Calu3 (cell line): ENCODE data around the gene ATP6V0E1. TPM values are rescaled to one million over a fixed set of nuclear protein-coding genes. Genes with fewer than 3 reads are reported as not detected.

Experiments used
- BruUV-seq: library from RNA; stranded (reverse); fragments of 400-500 nt; replicated peaks from 2 replicates; lab custom pipeline; 2021; lab: Mats Ljungman, UMichigan
- CTCF ChIA-PET: fragments of 300-600 bp; sonication (Branson Sonifier 250); formaldehyde crosslinking; loops from one replicate; lab custom pipeline; 2022; ENCODE audit warnings: antibody characterized with exemption; lab: Charles Lee
- DNase-seq: peaks from one replicate; pipeline ENCODE4 v3.0.0; 2022
- H3K27ac Mint-ChIP-seq: one replicate; pipeline ENCODE4 v1.8.0; 2022; ENCODE audit warnings: mixed read lengths; ENCODE audit not compliant: unreplicated experiment
- H3K27me3 Mint-ChIP-seq: one replicate; pipeline ENCODE4 v1.8.0; 2022; ENCODE audit warnings: mixed read lengths; ENCODE audit not compliant: unreplicated experiment
- H3K36me3 Mint-ChIP-seq: one replicate; pipeline ENCODE4 v1.8.0; 2022; ENCODE audit warnings: mild to moderate bottlenecking, moderate library complexity, mixed read lengths; ENCODE audit not compliant: insufficient read depth, unreplicated experiment
- H3K4me1 Mint-ChIP-seq: one replicate; pipeline ENCODE4 v1.8.0; 2022; ENCODE audit warnings: mild to moderate bottlenecking, low read depth, mixed read lengths; ENCODE audit not compliant: unreplicated experiment
- H3K4me3 Mint-ChIP-seq: one replicate; pipeline ENCODE4 v1.8.0; 2022; ENCODE audit warnings: mild to moderate bottlenecking, low read depth, moderate library complexity, mixed read lengths; ENCODE audit not compliant: unreplicated experiment
- H3K9me3 Mint-ChIP-seq: one replicate; pipeline ENCODE4 v1.8.0; 2022; ENCODE audit warnings: low read depth, mixed read lengths; ENCODE audit not compliant: unreplicated experiment
- CTCF ChIP-seq: fragments of 200-600 bp; IDR thresholded peaks from one replicate; pipeline ENCODE4 v1.8.0; 2022; ENCODE audit warnings: antibody characterized with exemption; ENCODE audit not compliant: unreplicated experiment
- intact Hi-C: fragments of 100-400 bp; cut with micrococcal nuclease; formaldehyde crosslinking; loops from one replicate; pipeline ENCODE4 v1.10.0; 2022; ENCODE audit not compliant: unreplicated experiment
- total RNA-seq: library from RNA; stranded (reverse); gene quantifications from 2 replicates; pipeline ENCODE4 v1.2.3, GENCODE V29; 2022

Gene ATP6V0E1
- total RNA-seq, 1 experiment from 2014 or later: 261 TPM

GRCh38 chr5:173003360-173003759 is 19.8 kb downstream of the ATP6V0E1 start:
- Mint-ChIP-seq H3K27ac (no peak overlapping the region), H3K4me3 (no peak overlapping the region), H3K36me3 (peaks cover 11% of the 10 kb centered on the region), H3K27me3 (no peaks in the 10 kb centered on the region), H3K4me1 (peaks cover 20% of the 10 kb centered on the region), H3K9me3 (no peaks in the 10 kb centered on the region)
- TF ChIP-seq CTCF: no peak
- intact Hi-C loops: no loop called here
- no TSS peak for BruUV-seq
- CTCF ChIA-PET: no interaction called here
- DNase-seq: no peak

DNA sequence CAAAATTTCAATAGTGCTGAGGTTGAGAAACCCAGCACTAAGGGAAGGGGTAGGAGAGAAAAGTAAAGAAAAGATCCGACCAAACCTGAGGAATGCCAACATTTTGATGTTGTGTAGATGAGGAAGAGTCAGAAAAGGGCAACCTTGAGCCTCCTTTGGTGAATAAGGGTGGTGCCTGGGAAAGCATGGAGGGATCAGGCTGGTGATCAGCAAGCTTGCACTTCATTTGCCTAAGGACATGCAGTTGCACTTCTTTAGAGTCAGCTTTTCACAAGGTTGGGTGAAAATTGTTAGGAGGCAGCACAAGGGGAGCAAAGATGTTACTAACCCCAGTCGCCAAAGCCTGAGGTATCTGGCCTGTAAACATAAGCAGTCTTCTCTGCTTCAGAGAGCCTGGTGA is 20.4 kb downstream of the ATP6V0E1 start:
- no TSS peak for BruUV-seq
- Mint-ChIP-seq H3K27me3 (no peaks in the 10 kb centered on the region), H3K36me3 (peaks cover 11% of the 10 kb centered on the region), H3K4me1 (peaks cover 20% of the 10 kb centered on the region), H3K27ac (no peak overlapping the region), H3K4me3 (no peak overlapping the region), H3K9me3 (no peaks in the 10 kb centered on the region)
- no peak for TF ChIP-seq CTCF
- CTCF ChIA-PET: interaction anchor here (1.2 kb wide), 1 partner anchor 13 kb away, joined by 3 read pairs; no protein-coding TSS in a partner anchor
- intact Hi-C loops: no loop called here
- DNase-seq: no peak

- H3K4me3 Mint-ChIP-seq: no peak overlapping the region
- BruUV-seq: no TSS peak
- intact Hi-C loops: no loop called here
- no peaks in the 10 kb centered on the region for H3K27me3 Mint-ChIP-seq
- no peaks in the 10 kb centered on the region for H3K9me3 Mint-ChIP-seq
- peaks cover 11% of the 10 kb centered on the region for H3K36me3 Mint-ChIP-seq
- CTCF ChIA-PET: interaction anchor here (0.7 to 1.2 kb wide), 2 partner anchors 12 to 1586 kb away, joined by 3 to 4 read pairs; no protein-coding TSS in a partner anchor
- H3K4me1 Mint-ChIP-seq: peaks cover 20% of the 10 kb centered on the region
- no peak for DNase-seq
- no peak overlapping the region for H3K27ac Mint-ChIP-seq
- no peak for TF ChIP-seq CTCF
Observed at GRCh38 chr5:173004447-173004846, 20.9 kb downstream of the ATP6V0E1 start.

DNA sequence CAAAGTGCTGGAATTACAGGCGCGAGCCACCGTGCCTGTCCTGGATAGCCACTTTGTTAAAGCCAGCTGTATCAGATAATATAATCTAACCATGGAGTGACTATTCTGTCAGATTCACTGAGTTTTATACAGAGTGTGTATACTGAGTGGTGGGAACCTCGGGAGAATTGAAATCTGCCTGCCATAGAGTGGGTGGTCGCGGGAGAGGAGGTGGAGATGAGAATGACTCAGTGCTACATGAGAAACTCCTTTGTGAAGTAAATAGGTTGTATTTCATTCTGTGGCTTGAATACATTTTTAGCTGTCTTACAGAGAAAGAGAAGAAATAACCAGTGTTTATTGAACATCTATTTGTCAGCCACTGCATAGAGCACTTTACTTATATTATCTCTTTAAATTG is 26.4 kb downstream of the ATP6V0E1 start:
- Mint-ChIP-seq H3K27ac (peak overlapping the region; percentile 30), H3K4me3 (no peak overlapping the region), H3K36me3 (peaks cover 14% of the 10 kb centered on the region), H3K27me3 (no peaks in the 10 kb centered on the region), H3K4me1 (peaks cover 15% of the 10 kb centered on the region), H3K9me3 (no peaks in the 10 kb centered on the region)
- intact Hi-C loops: no loop called here
- BruUV-seq: no TSS peak
- CTCF ChIA-PET: interaction anchor here (1.1 to 2.2 kb wide), 2 partner anchors 26 to 47 kb away, joined by 3 to 8 read pairs; partner anchors contain the start of gene ATP6V0E1
- DNase-seq: no peak
- no peak for TF ChIP-seq CTCF
